Measurements from ENCODE around the gene ZBTB37. TPM values are rescaled to one million over a fixed set of nuclear protein-coding genes. Genes with fewer than 3 reads are reported as not detected.
A peak's percentile ranks its signal among the peaks of the same experiment; 100 is the strongest.

ZBTB37 gene
- total RNA-seq, 1 donor = 11.3 TPM

DNA sequence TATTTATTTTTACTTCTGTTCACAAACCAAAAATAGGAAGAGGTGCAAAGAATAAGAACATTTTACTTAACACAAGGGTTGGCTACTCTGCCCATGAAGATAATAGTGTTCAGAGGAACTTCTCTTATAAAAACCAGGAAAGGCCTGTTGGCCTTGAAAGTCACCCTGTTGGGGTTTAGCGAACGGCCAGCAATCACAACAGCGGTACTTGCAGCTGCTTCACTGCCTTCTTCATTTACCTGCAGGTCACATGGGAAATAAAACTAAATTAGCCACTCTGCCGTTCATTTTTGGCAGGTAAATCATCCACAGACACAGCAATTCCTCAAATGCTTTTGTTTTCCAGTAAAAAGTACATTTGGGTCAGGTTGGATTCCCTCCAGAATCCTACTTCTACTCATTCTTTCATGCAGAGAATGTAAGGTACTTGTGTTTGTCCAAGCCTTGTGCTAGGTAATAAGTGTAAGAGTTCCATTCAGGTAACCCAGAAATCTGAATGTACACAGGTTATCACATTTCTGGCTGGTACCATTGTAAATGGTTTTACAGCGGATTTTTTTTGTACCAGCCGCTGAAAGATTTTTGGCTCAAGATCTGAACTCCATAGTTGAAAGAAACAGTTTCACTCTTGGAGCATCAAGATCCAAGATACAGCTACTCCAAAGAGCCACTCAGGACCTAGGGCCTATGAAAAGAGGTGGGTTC, 35.8 kb downstream of the ZBTB37 start:
- no peak for DNase-seq (ENCODE audit: low read depth)
- TF ChIP-seq CTCF (IDR thresholded peaks at IDR 0.05; ENCODE audit: insufficient read depth, low read length) = no peak
- H3K4me3 ChIP-seq (ENCODE audit: low read depth, low read length) = no peak overlapping the region

DNA sequence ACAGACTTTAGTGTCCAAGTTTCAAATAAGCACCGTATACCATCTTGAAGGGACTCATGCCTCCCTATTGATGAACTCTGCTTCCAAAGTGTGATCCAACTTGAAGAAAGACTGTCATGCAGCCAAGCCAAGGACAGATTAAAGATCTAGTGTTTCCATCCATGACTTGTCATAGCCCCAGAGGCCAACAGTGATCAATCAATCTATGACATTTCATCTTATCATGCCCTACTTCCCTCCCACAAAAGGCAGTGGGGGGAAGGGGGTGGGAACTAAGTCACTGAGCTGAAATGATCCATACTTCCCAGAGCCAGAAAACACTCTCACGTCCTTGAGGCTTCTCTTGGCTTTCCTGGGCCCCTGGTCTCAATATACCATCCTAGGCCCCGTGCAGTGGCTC, 44.9 kb downstream of the ZBTB37 start:
- H3K4me3 ChIP-seq (ENCODE audit: low read depth, low read length) = no peak overlapping the region
- TF ChIP-seq CTCF (IDR thresholded peaks at IDR 0.05; ENCODE audit: insufficient read depth, low read length) = no peak
- no peak for DNase-seq (ENCODE audit: low read depth)

- TF ChIP-seq CTCF (IDR thresholded peaks at IDR 0.05; ENCODE audit: insufficient read depth, low read length) = peak; percentile 53
- DNase-seq (ENCODE audit: low read depth) = no peak
- no peak overlapping the region for H3K4me3 ChIP-seq (ENCODE audit: low read depth, low read length)
Observed at GRCh38 chr1:173914366-173914871, 46.2 kb downstream of the ZBTB37 start.

- no peak for DNase-seq (ENCODE audit: low read depth)
- H3K4me3 ChIP-seq (ENCODE audit: low read depth, low read length) = no peak overlapping the region
- no peak for TF ChIP-seq CTCF (IDR thresholded peaks at IDR 0.05; ENCODE audit: insufficient read depth, low read length)
Observed at GRCh38 chr1:173915596-173915995, 47.4 kb downstream of the ZBTB37 start.

- H3K4me3 ChIP-seq (ENCODE audit: low read depth, low read length) = no peak overlapping the region
- no peak for DNase-seq (ENCODE audit: low read depth)
- TF ChIP-seq CTCF (IDR thresholded peaks at IDR 0.05; ENCODE audit: insufficient read depth, low read length) = no peak
Observed at GRCh38 chr1:173916667-173917066, 48.5 kb downstream of the ZBTB37 start.

DNA sequence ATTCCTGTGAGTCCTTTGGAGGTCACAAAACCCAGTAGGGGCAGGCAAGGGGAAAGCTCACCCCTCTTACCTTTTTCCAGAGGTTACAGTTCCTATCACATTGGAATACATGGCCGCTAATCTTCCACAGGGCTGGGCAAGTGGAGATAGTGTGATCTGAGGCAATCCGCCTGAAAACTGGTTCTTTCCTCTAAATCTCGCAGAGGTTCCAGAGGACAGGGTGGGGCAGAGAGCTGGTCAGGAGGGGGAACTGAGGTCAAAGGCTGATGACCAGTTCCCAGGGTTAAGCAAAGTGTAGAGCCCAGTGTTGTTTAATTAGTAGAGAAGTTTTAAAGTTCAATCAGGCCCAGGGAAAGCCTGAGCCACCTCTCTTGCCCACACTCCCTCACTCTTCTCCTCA, 49.0 kb downstream of the ZBTB37 start, which contains the start of gene SERPINC1:
Gene SERPINC1 (minus strand): TSS at position 179 of the 400 bp plus-strand sequence. CDS start 68 bp downstream, at position 111.
- H3K4me3 ChIP-seq (ENCODE audit: low read depth, low read length) = no peak within 1 kb of the TSS
- TF ChIP-seq CTCF (IDR thresholded peaks at IDR 0.05; ENCODE audit: insufficient read depth, low read length) = no peak
- DNase-seq (ENCODE audit: low read depth) = no peak

All from fibroblast of the aortic adventitia (primary cell).